ENCODE data around the gene ATP5MC2.
"Not testable (repeated sequence)": the region's sequence is repeated elsewhere in the genome, so short reads cannot be mapped to it uniquely, and the experiment has no call there.

Gene ATP5MC2

DNA sequence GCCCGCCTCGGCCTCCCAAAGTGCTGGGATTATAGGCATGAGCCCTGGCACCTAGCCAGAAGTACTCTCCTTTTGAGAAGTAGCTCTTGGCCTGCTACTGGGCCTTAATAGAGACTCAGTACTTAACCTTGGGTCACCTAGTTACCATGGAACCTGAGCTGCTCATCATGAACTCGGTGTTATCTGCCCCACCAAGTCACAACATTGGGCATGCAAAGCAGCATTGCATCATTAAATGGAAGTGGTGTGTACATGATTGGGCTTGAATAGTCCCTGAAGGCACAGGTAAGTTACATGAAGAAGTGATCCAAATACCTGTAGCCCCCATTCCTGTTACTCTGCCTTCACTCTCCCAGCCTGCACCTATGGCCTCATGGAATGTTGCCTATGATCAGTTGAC lies 31.8 kb downstream of the ATP5MC2 start:
- no peak for DNase-seq

- no peak for DNase-seq
Observed at GRCh38 chr12:53643232-53643979, 32.5 kb downstream of the ATP5MC2 start.

GRCh38 chr12:53638057-53638456 lies 37.8 kb downstream of the ATP5MC2 start:
- DNase-seq: no peak

- no peak for DNase-seq
Observed at GRCh38 chr12:53636641-53637040, 39.2 kb downstream of the ATP5MC2 start.

DNA sequence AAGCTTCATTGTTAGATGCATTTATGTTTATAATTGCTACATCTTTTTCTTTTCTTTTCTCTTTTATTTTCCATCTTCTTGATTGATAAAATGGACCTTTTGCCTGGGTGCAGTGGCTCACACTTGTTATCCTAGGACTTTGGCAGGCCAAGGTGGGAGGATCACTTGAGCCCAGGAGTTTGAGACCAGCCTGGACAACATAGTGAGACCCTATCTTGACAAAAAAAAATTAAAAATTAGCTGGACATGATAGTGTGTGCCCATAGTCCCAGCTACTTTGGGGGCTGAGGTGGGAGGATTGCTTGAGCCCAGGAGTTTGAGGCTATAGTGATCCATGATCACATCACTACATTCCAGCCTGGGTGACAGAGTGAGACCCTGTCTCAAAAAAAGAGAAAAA lies 40.2 kb downstream of the ATP5MC2 start:
- not testable (repeated sequence) for DNase-seq

DNA sequence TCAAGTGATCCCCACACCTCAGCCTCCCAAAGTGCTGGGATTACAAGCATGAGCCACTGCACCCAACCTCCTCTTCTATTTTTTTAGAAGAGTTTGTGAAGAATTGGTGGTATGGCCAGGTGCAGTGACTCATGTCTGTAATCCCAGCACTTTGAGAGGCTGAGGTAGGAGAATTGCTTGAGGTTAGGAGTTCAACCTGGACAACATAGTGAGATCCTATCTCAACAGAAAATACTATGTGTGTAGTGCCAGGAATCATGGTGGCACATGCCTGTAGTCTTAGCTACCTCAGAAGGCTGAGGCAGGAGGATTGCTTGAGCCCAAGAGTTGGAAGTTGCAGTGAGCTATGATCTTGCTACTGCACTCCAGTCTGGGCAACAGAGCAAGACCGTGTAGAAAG lies 44.2 kb downstream of the ATP5MC2 start:
- no peak for DNase-seq

- no peak for DNase-seq
Observed at GRCh38 chr12:53627919-53628318, 48.0 kb downstream of the ATP5MC2 start.

GRCh38 chr12:53626702-53627169 lies 49.1 kb downstream of the ATP5MC2 start:
- peak in 1 of 2 experiments; percentile 26 for DNase-seq

GRCh38 chr12:53625946-53626701 lies 49.8 kb downstream of the ATP5MC2 start, which contains the start of gene ATF7:
TSS of gene ATF7 (minus strand) at chr12:53626382. CDS start at chr12:53601000, 25,382 bp downstream.
- peak; percentile 94 to 95 for DNase-seq

DNA sequence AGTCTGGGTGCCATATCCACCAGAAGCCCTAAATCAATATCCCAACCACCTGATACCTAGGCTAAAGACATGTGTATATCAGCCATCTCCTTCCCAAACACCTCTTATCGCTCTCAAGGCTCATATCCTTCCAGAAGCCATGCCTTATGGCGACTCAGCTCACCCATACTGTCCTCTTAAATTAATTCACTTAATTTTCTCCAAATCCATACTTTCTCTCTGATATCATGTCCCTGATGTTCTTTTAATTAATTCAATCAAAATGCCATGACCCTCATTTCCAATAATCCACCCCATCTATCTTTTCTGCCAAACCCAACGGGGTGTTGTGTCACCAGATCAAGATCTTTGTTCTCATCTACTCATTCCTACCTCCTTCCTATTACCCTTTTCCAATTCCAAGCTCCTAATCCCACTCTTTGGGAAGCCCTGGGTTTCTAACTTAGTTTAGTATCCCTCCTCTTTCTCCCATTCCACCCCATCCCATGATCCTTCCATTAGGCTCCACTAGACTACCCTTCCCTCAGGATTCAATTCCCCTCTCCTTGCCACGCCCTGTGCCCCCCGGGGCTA lies 50.4 kb downstream of the ATP5MC2 start:
- DNase-seq: no peak

- DNase-seq: no peak
Observed at GRCh38 chr12:53624956-53625355, 50.9 kb downstream of the ATP5MC2 start.

DNA sequence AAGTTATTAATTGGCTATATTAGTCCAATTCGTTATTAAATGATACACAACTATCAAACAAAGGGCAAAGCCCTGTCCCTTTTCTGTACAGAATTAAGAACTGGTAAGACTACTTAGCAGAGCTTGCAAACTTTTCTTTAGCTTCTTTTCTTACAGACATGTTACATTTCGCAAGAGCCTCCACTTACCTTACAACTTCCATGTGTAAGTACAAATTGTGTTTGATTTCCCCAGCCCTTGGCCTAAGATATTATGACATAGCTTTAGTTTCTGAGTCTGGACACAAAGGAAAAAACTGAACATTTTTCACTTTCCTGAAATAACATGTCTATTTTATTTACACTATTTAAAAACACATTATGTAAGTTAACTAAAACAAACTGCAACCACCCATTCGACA lies 51.4 kb downstream of the ATP5MC2 start:
- DNase-seq: peak; percentile 37 to 51

DNA sequence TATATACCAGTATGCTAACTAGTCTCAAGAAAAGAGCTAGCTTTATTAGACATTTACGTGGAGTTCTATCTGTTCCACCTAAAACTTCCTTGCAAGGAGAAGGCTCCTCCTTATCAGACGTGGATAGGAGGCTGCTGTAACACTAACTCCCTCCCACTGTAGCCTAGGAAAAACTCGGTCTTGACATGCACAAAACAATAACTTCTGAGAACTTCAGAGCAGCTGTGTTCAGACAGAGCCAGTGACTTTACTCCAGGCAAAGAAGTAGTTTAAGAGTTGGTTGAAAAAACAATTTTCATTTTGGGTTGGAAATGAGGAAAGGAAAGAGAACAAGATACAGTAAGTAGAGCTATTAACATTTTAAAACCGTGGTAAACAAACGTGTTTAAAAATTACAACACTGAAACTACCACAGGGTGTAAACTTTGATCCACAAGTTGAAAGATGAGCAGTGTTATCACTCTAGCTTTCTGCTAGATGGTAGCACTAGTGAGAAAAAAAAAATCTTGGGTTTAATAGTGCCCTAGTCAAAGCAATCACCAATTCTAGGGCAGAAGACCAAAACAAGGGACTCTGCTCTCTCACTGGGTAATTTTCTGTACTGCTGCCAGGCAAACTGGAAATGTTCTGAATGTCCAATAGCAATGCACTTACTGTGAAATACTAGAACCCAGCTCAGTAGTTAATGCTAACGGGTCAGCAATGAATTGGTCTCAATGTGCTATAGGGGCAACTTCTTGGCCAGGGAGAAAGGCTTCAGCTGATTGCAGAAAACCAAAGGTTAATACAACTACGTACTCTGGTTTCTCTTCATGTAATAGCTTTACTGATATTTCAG lies 52.1 kb downstream of the ATP5MC2 start:
- DNase-seq: peak in 1 of 2 experiments; percentile 13

GRCh38 chr12:53622724-53623123 lies 53.2 kb downstream of the ATP5MC2 start:
- no peak for DNase-seq

DNA sequence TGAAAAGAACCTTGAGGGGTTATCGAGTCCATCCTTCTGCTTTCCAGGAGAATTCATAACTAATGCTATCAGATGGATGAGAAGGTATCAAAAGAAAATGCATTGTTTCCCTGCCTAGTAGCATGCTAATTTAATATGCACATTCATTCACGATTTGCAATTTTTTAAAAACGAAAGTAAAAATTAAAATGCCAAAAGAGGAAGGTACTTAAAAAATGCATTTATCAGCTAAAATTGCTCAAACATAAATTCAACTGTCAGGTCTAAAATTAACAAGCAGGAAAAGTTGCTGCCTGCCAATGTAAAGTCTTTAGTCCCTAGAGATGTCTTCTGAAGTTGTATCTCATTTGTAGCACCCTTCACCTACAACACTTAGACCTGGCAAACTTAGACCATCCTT lies 57.6 kb downstream of the ATP5MC2 start:
- DNase-seq: peak; percentile 30

DNA sequence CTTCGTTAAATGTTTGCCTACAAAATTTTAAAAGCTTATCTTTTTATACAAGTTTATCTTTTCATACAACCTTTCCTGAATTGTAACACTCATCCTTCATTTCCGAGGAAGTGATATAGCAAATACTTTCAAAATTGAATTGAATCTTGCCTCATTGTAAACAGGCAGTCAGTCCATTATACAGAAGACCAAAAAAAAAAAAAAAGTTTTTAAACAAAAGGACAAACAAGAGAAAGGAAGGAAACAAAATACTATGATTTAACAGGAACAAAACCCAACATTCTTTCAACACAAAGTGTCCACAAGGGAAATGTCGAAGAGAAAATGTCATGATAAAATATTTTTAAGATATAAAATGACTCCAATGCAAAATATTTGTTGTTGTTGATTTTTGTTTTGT lies 58.2 kb downstream of the ATP5MC2 start:
- no peak for DNase-seq

DNA sequence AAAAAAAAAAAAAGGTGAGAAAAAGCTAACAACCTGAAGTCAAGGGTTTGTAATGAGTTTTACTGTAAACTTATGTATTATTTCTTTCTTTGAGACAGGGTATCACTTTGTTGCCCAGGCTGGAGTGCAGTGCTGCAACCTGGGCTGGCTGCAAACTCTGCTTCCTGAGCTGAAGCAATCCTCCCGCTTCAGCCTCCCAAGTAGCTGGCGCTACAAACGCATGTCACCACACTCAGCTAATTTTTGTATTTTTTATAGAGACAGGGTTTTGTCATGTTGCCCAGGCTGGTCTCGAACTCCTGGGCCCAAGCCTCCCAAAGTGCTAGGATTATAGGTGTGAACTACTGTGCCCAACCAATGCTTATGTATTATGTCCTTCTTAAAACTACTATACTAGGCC lies 58.9 kb downstream of the ATP5MC2 start:
- DNase-seq: peak in 1 of 2 experiments; percentile 9
